HepG2 (cell line): Measurements from ENCODE around the gene NENF. TPM values are rescaled to one million over a fixed set of nuclear protein-coding genes. Genes with fewer than 3 reads are reported as not detected.

Experiments used
- ARNTL ChIP-seq: sonication (generic); formaldehyde crosslinking; IDR thresholded peaks from 2 replicates; pipeline ENCODE4 v1.4.0; 2020; ENCODE audit warnings: mild to moderate bottlenecking, missing genetic modification reagents
- CREB1 ChIP-seq, 2 experiments: fragments of 450-650 bp in 1 of 2; IDR thresholded peaks; 2 replicates each; pipeline ENCODE4 v1.6.1; 2016 to 2017; ENCODE audit warnings: control low read depth in 1 of 2, mild to moderate bottlenecking in 1 of 2, missing compliant biosample characterization in 1 of 2, missing genetic modification characterization in 1 of 2
- FIP1L1 ChIP-seq: fragments of 200-400 bp; formaldehyde crosslinking; IDR thresholded peaks from 2 replicates; pipeline ENCODE4 v1.6.1; 2018; ENCODE audit warnings: low read depth, mild to moderate bottlenecking, low read length, moderate library complexity, borderline replicate concordance; ENCODE audit not compliant: insufficient read depth
- HDAC2 ChIP-seq: sonication (generic); formaldehyde crosslinking; IDR thresholded peaks from 2 replicates; pipeline ENCODE4 v1.4.0; 2020; ENCODE audit warnings: missing genetic modification reagents
- HOXA9 ChIP-seq: sonication (generic); formaldehyde crosslinking; IDR thresholded peaks from 2 replicates; pipeline ENCODE4 v1.8.1; 2022; ENCODE audit warnings: missing genetic modification reagents, mild to moderate bottlenecking, moderate library complexity, borderline replicate concordance
- KDM5A ChIP-seq: fragments of 200-600 bp; sonication (generic); IDR thresholded peaks from 2 replicates; pipeline ENCODE4 v1.7.0; 2018; ENCODE audit warnings: antibody characterized with exemption, mild to moderate bottlenecking, low read length, borderline replicate concordance
- MEIS1 ChIP-seq: sonication (generic); formaldehyde crosslinking; IDR thresholded peaks from 2 replicates; pipeline ENCODE4 v1.9.0; 2021; ENCODE audit warnings: mild to moderate bottlenecking, missing genetic modification reagents, moderate library complexity, borderline replicate concordance
- NFKBIZ ChIP-seq: IDR thresholded peaks from 2 replicates; pipeline ENCODE4 v1.6.1; 2018; ENCODE audit warnings: missing genetic modification reagents, missing compliant biosample characterization
- REL ChIP-seq: sonication (generic); formaldehyde crosslinking; conservative IDR thresholded peaks from 2 replicates; pipeline ENCODE4 v1.8.0; 2022; ENCODE audit warnings: mild to moderate bottlenecking, missing genetic modification reagents, moderate library complexity
- RFX5 ChIP-seq: IDR thresholded peaks from 2 replicates; pipeline ENCODE4 v1.6.1; 2011; ENCODE audit warnings: low read depth, low read length, improper control_type of control experiment
- SP2 ChIP-seq: sonication (generic); formaldehyde crosslinking; IDR thresholded peaks from 2 replicates; pipeline ENCODE4 v1.5.1; 2020; ENCODE audit warnings: mild to moderate bottlenecking, missing genetic modification reagents
- TCF7L2 ChIP-seq: IDR thresholded peaks from 2 replicates; pipeline ENCODE4 v1.6.1; 2011; ENCODE audit warnings: mild to moderate bottlenecking, low read depth, low read length, moderate library complexity
- TGIF2 ChIP-seq: IDR thresholded peaks from 2 replicates; pipeline ENCODE4 v1.6.1; 2016; ENCODE audit warnings: control low read depth, missing compliant biosample characterization
- ZBTB8A ChIP-seq: sonication (generic); formaldehyde crosslinking; IDR thresholded peaks from 2 replicates; pipeline ENCODE4 v1.4.0; 2020; ENCODE audit warnings: mild to moderate bottlenecking, low read depth, missing genetic modification reagents, borderline replicate concordance
- ZMYM3 ChIP-seq: sonication (generic); formaldehyde crosslinking; IDR thresholded peaks from 2 replicates; pipeline ENCODE4 v1.5.1; 2020; ENCODE audit warnings: mild to moderate bottlenecking, missing genetic modification reagents
- ZNF207 ChIP-seq: fragments of 450-650 bp; IDR thresholded peaks from 2 replicates; pipeline ENCODE4 v1.6.1; 2016; ENCODE audit warnings: antibody characterized with exemption, borderline replicate concordance
- ZNF256 ChIP-seq: sonication (generic); formaldehyde crosslinking; conservative IDR thresholded peaks from 2 replicates; pipeline ENCODE4 v1.4.0; 2020; ENCODE audit warnings: missing genetic modification reagents
- ZNF274 ChIP-seq: sonication (generic); formaldehyde crosslinking; IDR thresholded peaks from 2 replicates; pipeline ENCODE4 v1.5.1; 2020; ENCODE audit warnings: mild to moderate bottlenecking, missing genetic modification reagents
- ZNF326 ChIP-seq: sonication (generic); formaldehyde crosslinking; IDR thresholded peaks from 2 replicates; pipeline ENCODE4 v1.4.0; 2020; ENCODE audit warnings: missing genetic modification reagents, borderline replicate concordance
- ZNF335 ChIP-seq: sonication (generic); formaldehyde crosslinking; IDR thresholded peaks from 2 replicates; pipeline ENCODE4 v1.4.0; 2020; ENCODE audit warnings: missing genetic modification reagents
- ZNF790 ChIP-seq: sonication (generic); formaldehyde crosslinking; IDR thresholded peaks from 2 replicates; pipeline ENCODE4 v1.8.0; 2022; ENCODE audit warnings: missing genetic modification reagents, mild to moderate bottlenecking, borderline replicate concordance
- polyA plus RNA-seq, 8 experiments: library from polyadenylated mRNA; depleted of rRNA in 3 of 8; stranded (reverse) in 7 of 8; unstranded in 1 of 8; fragments of >200 nt; fragmentation: Illumina TruSeq in 4 of 8; extraction: Trizol in 4 of 8; gene quantifications; 2 replicates each; pipeline versions ENCODE4 v1.2.1 to v1.2.3, GENCODE V29; 2011 to 2016; ENCODE audit warnings: low read depth in 4 of 8, missing spikeins in 1 of 8, mixed read lengths in 1 of 8; ENCODE audit not compliant: insufficient read depth in 1 of 8
- total RNA-seq, 5 experiments: library from RNA; depleted of rRNA; stranded (reverse); fragments of >200 nt; fragmentation: Illumina TruSeq; extraction: Trizol; gene quantifications; 2 replicates each; pipeline ENCODE4 v1.2.3, GENCODE V29; 2016; ENCODE audit warnings: low read depth in 1 of 5
- TF ChIP-seq, protein P1 (sequence below): sonication (generic); formaldehyde crosslinking; IDR thresholded peaks from 2 replicates; pipeline ENCODE4 v1.8.0; 2022; ENCODE audit warnings: missing genetic modification reagents, mild to moderate bottlenecking, borderline replicate concordance
- TF ChIP-seq, protein P2 (sequence below): sonication (generic); formaldehyde crosslinking; IDR thresholded peaks from 2 replicates; pipeline ENCODE4 v1.4.0; 2020; ENCODE audit warnings: missing genetic modification reagents, borderline replicate concordance
- TF ChIP-seq, protein P3 (sequence below): sonication (generic); formaldehyde crosslinking; conservative IDR thresholded peaks from 2 replicates; pipeline ENCODE4 v1.4.0; 2020; ENCODE audit warnings: missing genetic modification reagents

Gene NENF
- total and polyA plus RNA-seq, 2 of the 13 experiments (the other 11 are each of a cell fraction or from before 2014, with no cell fraction given): 31.7 to 40.4 TPM

DNA sequence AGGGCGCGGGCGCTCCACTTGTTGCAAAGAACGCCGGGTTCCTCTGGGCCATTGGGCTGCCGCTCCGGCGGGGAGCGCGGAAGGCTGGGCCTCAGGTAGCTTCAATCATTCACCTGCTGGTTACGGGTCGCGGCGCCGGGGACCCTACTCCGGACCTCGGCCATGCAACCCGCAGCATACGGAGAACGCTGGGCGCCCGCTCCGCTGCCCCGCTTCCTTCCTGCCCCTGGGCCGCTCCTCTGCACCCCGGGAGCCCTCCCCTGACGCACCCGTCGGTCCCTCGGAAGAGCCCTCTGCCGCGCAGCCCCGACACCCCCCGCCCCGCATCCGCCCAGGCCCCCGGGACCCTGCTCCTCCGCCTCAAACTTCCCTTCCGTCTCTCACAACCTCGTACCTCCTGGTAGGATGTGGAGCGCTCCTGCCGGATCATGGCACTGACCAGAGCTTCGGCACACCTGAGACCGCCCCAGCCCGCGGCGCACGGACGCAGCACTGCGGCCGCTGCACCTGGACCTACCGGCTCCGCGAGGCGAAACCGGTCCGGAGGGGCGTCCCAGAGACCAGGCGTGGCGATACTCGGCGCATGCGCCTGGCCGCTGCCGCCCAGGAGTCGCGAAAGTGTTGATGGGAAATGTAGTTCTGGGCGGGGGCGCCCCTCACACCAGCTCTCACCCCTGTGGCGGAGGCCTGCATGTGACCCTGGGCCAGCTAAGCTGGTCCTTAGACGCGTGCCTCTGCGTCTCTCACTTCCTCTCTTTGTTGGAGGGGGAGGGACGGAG, 18.2 kb upstream of the NENF start, which contains the start of gene PACC1 (continued):
- TF ChIP-seq ZNF326 (CRISPR knock-in tag): no peak
- no peak for TF ChIP-seq SP2 (CRISPR knock-in tag)
- no peak for TF ChIP-seq FIP1L1
- no peak for TF ChIP-seq ZNF790 (CRISPR knock-in tag)
- peak; percentile 54; the same call in 1 of the 2 replicates for TF ChIP-seq ZNF274 (CRISPR knock-in tag)
- TF ChIP-seq, protein P1, sequence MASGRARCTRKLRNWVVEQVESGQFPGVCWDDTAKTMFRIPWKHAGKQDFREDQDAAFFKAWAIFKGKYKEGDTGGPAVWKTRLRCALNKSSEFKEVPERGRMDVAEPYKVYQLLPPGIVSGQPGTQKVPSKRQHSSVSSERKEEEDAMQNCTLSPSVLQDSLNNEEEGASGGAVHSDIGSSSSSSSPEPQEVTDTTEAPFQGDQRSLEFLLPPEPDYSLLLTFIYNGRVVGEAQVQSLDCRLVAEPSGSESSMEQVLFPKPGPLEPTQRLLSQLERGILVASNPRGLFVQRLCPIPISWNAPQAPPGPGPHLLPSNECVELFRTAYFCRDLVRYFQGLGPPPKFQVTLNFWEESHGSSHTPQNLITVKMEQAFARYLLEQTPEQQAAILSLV (CRISPR knock-in tag): peak; percentile 75; the same call in 1 of the 2 replicates
- peak; percentile 59; the same call in 1 of the 2 replicates for TF ChIP-seq HDAC2 (CRISPR knock-in tag)
- peak; percentile 17; the same call in 1 of the 2 replicates for TF ChIP-seq CREB1 (IDR thresholded peaks at IDR 0.05)
- TF ChIP-seq CREB1 (CRISPR knock-in tag; IDR thresholded peaks at IDR 0.05): no peak
- TF ChIP-seq ZNF256 (CRISPR knock-in tag): no peak
- TF ChIP-seq MEIS1 (CRISPR knock-in tag): no peak
- TF ChIP-seq HOXA9: no peak
- TF ChIP-seq ZBTB8A (CRISPR knock-in tag): no peak
- TF ChIP-seq ZNF335 (CRISPR knock-in tag): no peak
- TF ChIP-seq, protein P2, sequence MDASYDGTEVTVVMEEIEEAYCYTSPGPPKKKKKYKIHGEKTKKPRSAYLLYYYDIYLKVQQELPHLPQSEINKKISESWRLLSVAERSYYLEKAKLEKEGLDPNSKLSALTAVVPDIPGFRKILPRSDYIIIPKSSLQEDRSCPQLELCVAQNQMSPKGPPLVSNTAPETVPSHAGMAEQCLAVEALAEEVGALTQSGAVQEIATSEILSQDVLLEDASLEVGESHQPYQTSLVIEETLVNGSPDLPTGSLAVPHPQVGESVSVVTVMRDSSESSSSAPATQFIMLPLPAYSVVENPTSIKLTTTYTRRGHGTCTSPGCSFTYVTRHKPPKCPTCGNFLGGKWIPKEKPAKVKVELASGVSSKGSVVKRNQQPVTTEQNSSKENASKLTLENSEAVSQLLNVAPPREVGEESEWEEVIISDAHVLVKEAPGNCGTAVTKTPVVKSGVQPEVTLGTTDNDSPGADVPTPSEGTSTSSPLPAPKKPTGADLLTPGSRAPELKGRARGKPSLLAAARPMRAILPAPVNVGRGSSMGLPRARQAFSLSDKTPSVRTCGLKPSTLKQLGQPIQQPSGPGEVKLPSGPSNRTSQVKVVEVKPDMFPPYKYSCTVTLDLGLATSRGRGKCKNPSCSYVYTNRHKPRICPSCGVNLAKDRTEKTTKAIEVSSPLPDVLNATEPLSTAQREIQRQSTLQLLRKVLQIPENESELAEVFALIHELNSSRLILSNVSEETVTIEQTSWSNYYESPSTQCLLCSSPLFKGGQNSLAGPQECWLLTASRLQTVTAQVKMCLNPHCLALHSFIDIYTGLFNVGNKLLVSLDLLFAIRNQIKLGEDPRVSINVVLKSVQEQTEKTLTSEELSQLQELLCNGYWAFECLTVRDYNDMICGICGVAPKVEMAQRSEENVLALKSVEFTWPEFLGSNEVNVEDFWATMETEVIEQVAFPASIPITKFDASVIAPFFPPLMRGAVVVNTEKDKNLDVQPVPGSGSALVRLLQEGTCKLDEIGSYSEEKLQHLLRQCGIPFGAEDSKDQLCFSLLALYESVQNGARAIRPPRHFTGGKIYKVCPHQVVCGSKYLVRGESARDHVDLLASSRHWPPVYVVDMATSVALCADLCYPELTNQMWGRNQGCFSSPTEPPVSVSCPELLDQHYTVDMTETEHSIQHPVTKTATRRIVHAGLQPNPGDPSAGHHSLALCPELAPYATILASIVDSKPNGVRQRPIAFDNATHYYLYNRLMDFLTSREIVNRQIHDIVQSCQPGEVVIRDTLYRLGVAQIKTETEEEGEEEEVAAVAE (CRISPR knock-in tag): no peak; the same call in 1 of the 2 replicates
- peak; percentile 64; the same call in 1 of the 2 replicates for TF ChIP-seq ARNTL (CRISPR knock-in tag)
- no peak for TF ChIP-seq ZNF207
- no peak for TF ChIP-seq KDM5A
- no peak for TF ChIP-seq NFKBIZ (CRISPR knock-in tag)
- TF ChIP-seq TGIF2: 0 out of 2 replicates have a peak, but pooled peaks have one; percentile 51
- TF ChIP-seq RFX5: no peak
- no peak for TF ChIP-seq TCF7L2
- TF ChIP-seq REL: no peak
- TF ChIP-seq ZMYM3: no peak
- TF ChIP-seq, protein P3, sequence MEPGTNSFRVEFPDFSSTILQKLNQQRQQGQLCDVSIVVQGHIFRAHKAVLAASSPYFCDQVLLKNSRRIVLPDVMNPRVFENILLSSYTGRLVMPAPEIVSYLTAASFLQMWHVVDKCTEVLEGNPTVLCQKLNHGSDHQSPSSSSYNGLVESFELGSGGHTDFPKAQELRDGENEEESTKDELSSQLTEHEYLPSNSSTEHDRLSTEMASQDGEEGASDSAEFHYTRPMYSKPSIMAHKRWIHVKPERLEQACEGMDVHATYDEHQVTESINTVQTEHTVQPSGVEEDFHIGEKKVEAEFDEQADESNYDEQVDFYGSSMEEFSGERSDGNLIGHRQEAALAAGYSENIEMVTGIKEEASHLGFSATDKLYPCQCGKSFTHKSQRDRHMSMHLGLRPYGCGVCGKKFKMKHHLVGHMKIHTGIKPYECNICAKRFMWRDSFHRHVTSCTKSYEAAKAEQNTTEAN: no peak
